GM06990 (cell line): ENCODE measurements around the gene TNPO3.

ENCODE experiments used
- DNase-seq: peaks from one replicate; pipeline ENCODE4 v3.0.0-alpha.2; 2011; ENCODE audit not compliant: insufficient read length; ENCODE audit errors: extremely low read depth
- H3K27me3 ChIP-seq: replicated peaks from 2 replicates; pipeline ENCODE4 v1.6.0; 2011; ENCODE audit warnings: low read length; ENCODE audit not compliant: control insufficient read depth, insufficient read depth
- H3K36me3 ChIP-seq: 2 replicates; pipeline ENCODE4 v1.5.1; 2011; ENCODE audit warnings: low read length; ENCODE audit not compliant: control insufficient read depth, insufficient read depth
- H3K4me3 ChIP-seq: replicated peaks from 2 replicates; pipeline ENCODE4 v1.5.1; 2011; ENCODE audit warnings: low read depth, mild to moderate bottlenecking, control low read depth, low read length
- TF ChIP-seq, protein P1 (sequence below): IDR thresholded peaks from 2 replicates; pipeline ENCODE4 v1.5.1; 2011; ENCODE audit warnings: low read length, control low read depth, mild to moderate bottlenecking, inconsistent platforms; ENCODE audit not compliant: insufficient read depth, poor library complexity, severe bottlenecking

The TNPO3 gene

GRCh38 chr7:129074994-129075393 lies 20.1 kb upstream of the TNPO3 start:
- H3K36me3 ChIP-seq: no peaks in the 10 kb centered on the region
- H3K4me3 ChIP-seq: no peak overlapping the region
- TF ChIP-seq, protein P1, sequence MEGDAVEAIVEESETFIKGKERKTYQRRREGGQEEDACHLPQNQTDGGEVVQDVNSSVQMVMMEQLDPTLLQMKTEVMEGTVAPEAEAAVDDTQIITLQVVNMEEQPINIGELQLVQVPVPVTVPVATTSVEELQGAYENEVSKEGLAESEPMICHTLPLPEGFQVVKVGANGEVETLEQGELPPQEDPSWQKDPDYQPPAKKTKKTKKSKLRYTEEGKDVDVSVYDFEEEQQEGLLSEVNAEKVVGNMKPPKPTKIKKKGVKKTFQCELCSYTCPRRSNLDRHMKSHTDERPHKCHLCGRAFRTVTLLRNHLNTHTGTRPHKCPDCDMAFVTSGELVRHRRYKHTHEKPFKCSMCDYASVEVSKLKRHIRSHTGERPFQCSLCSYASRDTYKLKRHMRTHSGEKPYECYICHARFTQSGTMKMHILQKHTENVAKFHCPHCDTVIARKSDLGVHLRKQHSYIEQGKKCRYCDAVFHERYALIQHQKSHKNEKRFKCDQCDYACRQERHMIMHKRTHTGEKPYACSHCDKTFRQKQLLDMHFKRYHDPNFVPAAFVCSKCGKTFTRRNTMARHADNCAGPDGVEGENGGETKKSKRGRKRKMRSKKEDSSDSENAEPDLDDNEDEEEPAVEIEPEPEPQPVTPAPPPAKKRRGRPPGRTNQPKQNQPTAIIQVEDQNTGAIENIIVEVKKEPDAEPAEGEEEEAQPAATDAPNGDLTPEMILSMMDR: no peak
- no peaks in the 10 kb centered on the region for H3K27me3 ChIP-seq
- DNase-seq: no peak

GRCh38 chr7:129074361-129074871 lies 19.5 kb upstream of the TNPO3 start:
- Histone ChIP-seq H3K36me3 (no peaks in the 10 kb centered on the region), H3K27me3 (no peaks in the 10 kb centered on the region), H3K4me3 (no peak overlapping the region)
- TF ChIP-seq, protein P1: no peak
- no peak for DNase-seq

- Histone ChIP-seq H3K36me3 (no peaks in the 10 kb centered on the region), H3K27me3 (no peaks in the 10 kb centered on the region), H3K4me3 (no peak overlapping the region)
- TF ChIP-seq, protein P1: no peak
- no peak for DNase-seq
Measured at GRCh38 chr7:129073738-129074137, 18.8 kb upstream of the TNPO3 start.

GRCh38 chr7:129073204-129073603 lies 18.3 kb upstream of the TNPO3 start:
- Histone ChIP-seq H3K36me3 (no peaks in the 10 kb centered on the region), H3K4me3 (no peak overlapping the region), H3K27me3 (no peaks in the 10 kb centered on the region)
- TF ChIP-seq, protein P1: no peak
- no peak for DNase-seq

DNA sequence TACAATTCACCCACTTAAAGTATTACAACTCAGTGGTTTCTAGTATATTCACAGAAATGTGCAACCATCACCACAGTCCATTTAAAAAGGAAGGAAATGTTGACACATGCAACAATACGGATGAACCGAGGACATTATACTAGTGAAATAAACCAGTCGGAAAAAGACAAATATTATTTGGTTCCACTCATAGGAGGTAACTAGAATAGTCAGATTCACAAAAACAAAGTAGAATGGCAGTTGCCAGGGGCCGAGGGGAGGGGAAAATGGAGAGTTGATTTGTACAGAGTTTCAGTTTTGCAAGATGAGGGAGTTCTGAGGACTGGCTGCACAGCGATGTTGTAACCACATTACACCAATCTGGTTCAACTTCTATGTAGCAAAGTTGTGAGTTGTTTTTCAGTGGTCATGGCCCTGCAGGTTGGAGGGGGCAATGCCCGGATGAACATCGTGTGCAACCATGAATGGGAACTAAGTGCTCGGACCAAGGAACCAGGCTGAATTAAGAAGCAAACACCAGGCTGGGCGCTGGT lies 17.6 kb upstream of the TNPO3 start:
- Histone ChIP-seq H3K4me3 (no peak overlapping the region), H3K36me3 (no peaks in the 10 kb centered on the region), H3K27me3 (no peaks in the 10 kb centered on the region)
- no peak for DNase-seq
- TF ChIP-seq, protein P1: no peak

DNA sequence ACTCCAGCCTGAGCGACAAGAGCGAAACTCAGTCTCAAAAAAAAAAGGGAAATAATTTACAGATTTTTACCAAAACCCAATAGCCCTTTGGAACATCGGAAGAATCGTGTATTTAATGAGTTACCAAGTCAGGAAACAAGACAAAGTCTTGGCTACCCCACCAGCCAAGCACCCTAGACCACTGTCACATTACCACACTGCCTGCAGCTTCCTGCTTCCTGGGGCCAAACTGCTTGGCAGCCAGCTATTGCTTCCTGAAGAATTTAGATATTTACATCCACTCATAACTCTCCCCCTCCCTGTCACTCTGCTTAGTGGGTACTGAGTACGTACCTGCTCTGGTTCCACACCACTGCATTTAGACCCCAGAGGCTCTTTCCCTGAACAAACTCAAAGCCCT lies 14.1 kb upstream of the TNPO3 start:
- Histone ChIP-seq H3K36me3 (no peaks in the 10 kb centered on the region), H3K4me3 (no peak overlapping the region), H3K27me3 (no peaks in the 10 kb centered on the region)
- no peak for DNase-seq
- TF ChIP-seq, protein P1: no peak
